ENCODE results near the gene TNRC18. TPM values are rescaled to one million over a fixed set of nuclear protein-coding genes. Genes with fewer than 3 reads are reported as not detected.

The TNRC18 gene
- polyA plus RNA-seq, 1 of the 3 experiments (the other 2 are of a cell fraction), result 34.4 TPM

GRCh38 chr7:5443678-5444077 is 20.0 kb upstream of the TNRC18 start:
- 92% methylated on average over 16 of the region's 16 CpGs for WGBS (ENCODE audit: low lambda C conversion rate)
- Histone ChIP-seq H3K27me3 (ENCODE audit: insufficient read depth) (no peaks in the 10 kb centered on the region), H3K27ac (ENCODE audit: low read depth in 2 of 2, low read length in 1 of 2) (no peak overlapping the region), H3K9ac (no peak overlapping the region), H4K20me1 (ENCODE audit: insufficient read depth) (peaks cover 4% of the 10 kb centered on the region; the same call in 1 of the 2 replicates), H3F3A (replicated peaks; ENCODE audit: insufficient read depth) (peaks cover 3% of the 10 kb centered on the region), H3K9me2 (no peaks in the 10 kb centered on the region), H2AFZ (ENCODE audit: low read depth) (no peak overlapping the region), H3K4me2 (no peak overlapping the region), H3K4me3 (ENCODE audit: low read depth in 2 of 2, low read length in 1 of 2) (no peak overlapping the region), H3K9me3 (no peaks in the 10 kb centered on the region), H3K36me3 (replicated peaks in 1 of 2; ENCODE audit: control insufficient read depth in 1 of 2, insufficient read depth in 2 of 2, low read length in 1 of 2) (no peaks in the 10 kb centered on the region), H3K79me2 (ENCODE audit: insufficient read depth) (no peaks in the 10 kb centered on the region), H3K4me1 (ENCODE audit: control insufficient read depth in 1 of 2, insufficient read depth in 2 of 2, low read depth in 1 of 2, low read length in 1 of 2) (no peaks in the 10 kb centered on the region)
- CTCF ChIA-PET, result interaction anchor here (1.5 kb wide), 2 partner anchors 10 to 50 kb away, joined by 3 to 7 read pairs; no protein-coding TSS in a partner anchor
- POLR2A ChIA-PET, result no interaction called here
- DNase-seq, result no peak
- no peak for TF ChIP-seq GABPA (IDR thresholded peaks at IDR 0.05; ENCODE audit: low read depth)
- TF ChIP-seq EP300 (IDR thresholded peaks at IDR 0.05; ENCODE audit: borderline replicate concordance in 1 of 2, low read depth in 1 of 2, low read length in 1 of 2), result no peak
- TF ChIP-seq JUND (IDR thresholded peaks at IDR 0.05), result no peak
- TF ChIP-seq NFIC (IDR thresholded peaks at IDR 0.05; ENCODE audit: borderline replicate concordance), result no peak
- TF ChIP-seq CTCF (IDR thresholded peaks at IDR 0.05), result no peak
- no peak for TF ChIP-seq RCOR1 (IDR thresholded peaks at IDR 0.05; ENCODE audit: low read length)
- no peak for TF ChIP-seq GATA2 (CRISPR knock-in tag; IDR thresholded peaks at IDR 0.05)
- TF ChIP-seq CHD2 (IDR thresholded peaks at IDR 0.05; ENCODE audit: low read length, partially characterized antibody), result no peak
- TF ChIP-seq NRF1 (IDR thresholded peaks at IDR 0.05; ENCODE audit: low read depth, low read length), result no peak
- no peak for TF ChIP-seq FOXJ3 (CRISPR knock-in tag; IDR thresholded peaks at IDR 0.05)

- ChIA-PET CTCF (interaction anchor here (1.5 to 1.7 kb wide), 3 partner anchors 10 to 77 kb away, joined by 3 to 8 read pairs (median 7); no protein-coding TSS in a partner anchor), POLR2A (no interaction called here)
- H3K4me2 ChIP-seq, result no peak overlapping the region
- H3K36me3 ChIP-seq (replicated peaks in 1 of 2; ENCODE audit: control insufficient read depth in 1 of 2, insufficient read depth in 2 of 2, low read length in 1 of 2), result peaks cover 0 to 3% of the 10 kb centered on the region in 2 experiments
- no peaks in the 10 kb centered on the region for H3K27me3 ChIP-seq (ENCODE audit: insufficient read depth)
- H3K4me1 ChIP-seq (ENCODE audit: control insufficient read depth in 1 of 2, insufficient read depth in 2 of 2, low read depth in 1 of 2, low read length in 1 of 2), result no peaks in the 10 kb centered on the region
- no peak overlapping the region for H3K27ac ChIP-seq (ENCODE audit: low read depth in 2 of 2, low read length in 1 of 2)
- H4K20me1 ChIP-seq (ENCODE audit: insufficient read depth), result peaks cover 4% of the 10 kb centered on the region; the same call in 1 of the 2 replicates
- H3K9me3 ChIP-seq, result no peaks in the 10 kb centered on the region
- H3K79me2 ChIP-seq (ENCODE audit: insufficient read depth), result no peaks in the 10 kb centered on the region
- WGBS (ENCODE audit: low lambda C conversion rate), result 92% methylated on average over 20 of the region's 20 CpGs
- H2AFZ ChIP-seq (ENCODE audit: low read depth), result no peak overlapping the region
- H3K9ac ChIP-seq, result no peak overlapping the region
- TF ChIP-seq RAD21 (IDR thresholded peaks at IDR 0.05; ENCODE audit: low read length) (no peak), MXI1 (IDR thresholded peaks at IDR 0.05; ENCODE audit: low read depth, low read length) (no peak), NFIC (IDR thresholded peaks at IDR 0.05; ENCODE audit: borderline replicate concordance) (no peak), PBX3 (IDR thresholded peaks at IDR 0.05) (no peak), MEF2A (IDR thresholded peaks at IDR 0.05; ENCODE audit: borderline replicate concordance, low read depth) (no peak), FOXM1 (IDR thresholded peaks at IDR 0.05; ENCODE audit: low read depth) (no peak), EP300 (IDR thresholded peaks at IDR 0.05; ENCODE audit: borderline replicate concordance in 1 of 2, low read depth in 1 of 2, low read length in 1 of 2) (no peak), REST (IDR thresholded peaks at IDR 0.05; ENCODE audit: low read depth, low read length) (no peak)
- peaks cover 3% of the 10 kb centered on the region for H3F3A ChIP-seq (replicated peaks; ENCODE audit: insufficient read depth)
- H3K9me2 ChIP-seq, result no peaks in the 10 kb centered on the region
- H3K4me3 ChIP-seq (ENCODE audit: low read depth in 2 of 2, low read length in 1 of 2), result no peak overlapping the region
- no peak for DNase-seq
These were observed 19.2 kb upstream of the TNRC18 start for GRCh38 chr7:5442757-5443305.

Data from SK-N-SH (cell line).